Activated CD8-positive, alpha-beta memory T cell treated with anti-CD3 and anti-CD28 coated beads for 4 hours (primary cell): Measurements from ENCODE around the gene MS4A7.

Experiments used
- DNase-seq, 2 donors: peaks; one replicate each; pipeline ENCODE4 v3.0.0-alpha.2; 2020; ENCODE audit warnings: low read depth in 2 of 2

The MS4A7 gene

GRCh38 chr11:60370811-60371298 is 7.5 kb upstream of the MS4A7 start:
- no peak for DNase-seq

- no peak for DNase-seq
These were observed 6.9 kb upstream of the MS4A7 start for GRCh38 chr11:60371386-60371785.

GRCh38 chr11:60371854-60372253 is 6.5 kb upstream of the MS4A7 start:
- no peak for DNase-seq

- no peak for DNase-seq
These were observed 5.6 kb upstream of the MS4A7 start for GRCh38 chr11:60372767-60373166.

GRCh38 chr11:60375316-60375715 is 3.0 kb upstream of the MS4A7 start:
- no peak for DNase-seq

- DNase-seq, result no peak
These were observed 1.7 kb upstream of the MS4A7 start for GRCh38 chr11:60376601-60377000.

- DNase-seq, result no peak
These were observed 763 bp upstream of the MS4A7 start for GRCh38 chr11:60377401-60378136.

- no peak for DNase-seq
These were observed 11.1 kb downstream of the MS4A7 start for GRCh38 chr11:60389279-60389910.

GRCh38 chr11:60390419-60390818 is 12.1 kb downstream of the MS4A7 start:
- no peak for DNase-seq

GRCh38 chr11:60392361-60392760 is 14.0 kb downstream of the MS4A7 start:
- DNase-seq, result no peak

GRCh38 chr11:60393016-60393415 is 14.7 kb downstream of the MS4A7 start:
- no peak for DNase-seq

GRCh38 chr11:60394666-60395380 is 16.5 kb downstream of the MS4A7 start:
- no peak for DNase-seq

GRCh38 chr11:60396382-60396781 is 18.1 kb downstream of the MS4A7 start, which contains the start of gene MS4A14:
TSS of gene MS4A14 (plus strand) at chr11:60396459. CDS start at chr11:60396579, 120 bp downstream.
- no peak for DNase-seq

GRCh38 chr11:60396799-60397198 is 18.5 kb downstream of the MS4A7 start:
- no peak for DNase-seq

- DNase-seq, result no peak
These were observed 41.7 kb downstream of the MS4A7 start for GRCh38 chr11:60420015-60420414.

- DNase-seq, result no peak
These were observed 44.3 kb downstream of the MS4A7 start for GRCh38 chr11:60422609-60423008.

- DNase-seq, result no peak
These were observed 50.2 kb downstream of the MS4A7 start for GRCh38 chr11:60428517-60428916.

GRCh38 chr11:60429272-60429671 is 50.9 kb downstream of the MS4A7 start, which contains the start of gene MS4A5:
TSS of gene MS4A5 (plus strand) at chr11:60429572. CDS start at chr11:60429675, 103 bp downstream.
- DNase-seq, result no peak

- no peak for DNase-seq
These were observed 52.9 kb downstream of the MS4A7 start for GRCh38 chr11:60431251-60431650.

- DNase-seq, result no peak
These were observed 55.1 kb downstream of the MS4A7 start for GRCh38 chr11:60433401-60433800.
